OCI-LY3 (cell line): ENCODE results near the gene PRDM5.

Experiments
- H2AFZ ChIP-seq: fragments of 200-600, 300-600 bp; shearing (Covaris generic); 2 replicates; pipeline ENCODE4 v1.6.0; 2014; ENCODE audit warnings: antibody characterized with exemption, low read depth, low read length
- H3K27ac ChIP-seq: fragments of 200-600, 300-600 bp; sonication (generic); 2 replicates; pipeline ENCODE4 v1.5.1; 2014; ENCODE audit warnings: mild to moderate bottlenecking, low read length, moderate library complexity, mixed read lengths
- H3K27me3 ChIP-seq: fragments of 200-600, 300-600 bp; sonication (generic); 2 replicates; pipeline ENCODE4 v1.6.1; 2014; ENCODE audit warnings: low read depth, low read length, mixed read lengths
- H3K36me3 ChIP-seq: fragments of 200-600, 300-600 bp; sonication (generic); replicated peaks from 2 replicates; pipeline ENCODE3; 2014; ENCODE audit warnings: low read depth, low read length, mixed read lengths
- H3K4me1 ChIP-seq: fragments of 300-600, 200-600 bp; sonication (generic); 2 replicates; pipeline ENCODE4 v1.6.1; 2014; ENCODE audit warnings: low read length, mixed read lengths
- H3K4me2 ChIP-seq: fragments of 200-600, 300-600 bp; sonication (generic); 2 replicates; pipeline ENCODE4 v1.6.1; 2014; ENCODE audit warnings: low read length, mixed read lengths
- H3K4me3 ChIP-seq: fragments of 300-600, 200-600 bp; sonication (generic); 2 replicates; pipeline ENCODE4 v1.5.1; 2014; ENCODE audit warnings: antibody characterized with exemption, mild to moderate bottlenecking, low read length, moderate library complexity
- H3K79me2 ChIP-seq: fragments of 300-600, 200-600 bp; shearing (Covaris generic); 2 replicates; pipeline ENCODE4 v1.6.1; 2014; ENCODE audit warnings: mild to moderate bottlenecking, low read length, mixed read lengths
- H3K9ac ChIP-seq: fragments of 300-600, 200-600 bp; shearing (Covaris generic); 2 replicates; pipeline ENCODE4 v1.6.0; 2014; ENCODE audit warnings: mild to moderate bottlenecking, low read length, moderate library complexity
- H3K9me3 ChIP-seq: fragments of 200-600, 300-600 bp; shearing (Covaris generic); 2 replicates; pipeline ENCODE4 v1.6.1; 2014; ENCODE audit warnings: low read length, mixed read lengths; ENCODE audit not compliant: insufficient read depth
- H4K20me1 ChIP-seq: fragments of 200-600, 300-600 bp; sonication (generic); 2 replicates; pipeline ENCODE4 v1.6.1; 2016; ENCODE audit warnings: low read length, mixed read lengths; ENCODE audit not compliant: insufficient read depth
- CTCF ChIP-seq: fragments of 200-600, 300-600 bp; sonication (generic); IDR thresholded peaks from 2 replicates; pipeline ENCODE4 v1.5.1; 2014; ENCODE audit warnings: antibody characterized with exemption, low read length, low read depth
- EZH2phosphoT487 ChIP-seq: fragments of 200-600 bp; shearing (Covaris generic); IDR thresholded peaks from 2 replicates; pipeline ENCODE4 v1.6.1; 2018; ENCODE audit warnings: antibody characterized with exemption, mixed run types, low read depth

The PRDM5 gene

DNA sequence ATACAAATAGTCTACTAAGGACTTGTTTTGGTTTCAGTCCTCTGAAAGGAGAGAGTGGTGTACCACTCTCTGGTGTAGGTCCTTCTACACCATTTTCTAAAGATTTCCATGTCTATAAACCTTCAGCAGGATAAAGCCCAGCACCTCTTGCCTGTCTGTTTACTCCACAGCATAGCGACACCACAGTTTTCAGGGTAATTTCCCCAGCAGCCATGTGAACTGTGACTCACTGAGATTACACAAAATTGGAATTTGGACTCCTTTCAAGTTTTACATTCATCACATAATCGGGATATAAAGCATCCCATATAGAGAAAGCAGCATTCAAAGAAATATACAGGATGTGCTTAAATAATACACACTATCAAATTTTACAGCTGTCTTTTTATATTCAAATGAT lies 229.6 kb downstream of the PRDM5 start:
- Histone ChIP-seq H3K9me3 (no peaks in the 10 kb centered on the region), H3K4me1 (peaks cover 6% of the 10 kb centered on the region; the same call in 1 of the 2 replicates), H3K4me3 (no peak overlapping the region), H3K9ac (no peak overlapping the region), H3K79me2 (no peaks in the 10 kb centered on the region), H2AFZ (peak overlapping the region; percentile 78), H4K20me1 (no peaks in the 10 kb centered on the region), H3K36me3 (no peaks in the 10 kb centered on the region), H3K27me3 (no peaks in the 10 kb centered on the region), H3K27ac (no peak overlapping the region), H3K4me2 (peak overlapping the region; percentile 27)
- TF ChIP-seq EZH2phosphoT487 (no peak), CTCF (no peak)

DNA sequence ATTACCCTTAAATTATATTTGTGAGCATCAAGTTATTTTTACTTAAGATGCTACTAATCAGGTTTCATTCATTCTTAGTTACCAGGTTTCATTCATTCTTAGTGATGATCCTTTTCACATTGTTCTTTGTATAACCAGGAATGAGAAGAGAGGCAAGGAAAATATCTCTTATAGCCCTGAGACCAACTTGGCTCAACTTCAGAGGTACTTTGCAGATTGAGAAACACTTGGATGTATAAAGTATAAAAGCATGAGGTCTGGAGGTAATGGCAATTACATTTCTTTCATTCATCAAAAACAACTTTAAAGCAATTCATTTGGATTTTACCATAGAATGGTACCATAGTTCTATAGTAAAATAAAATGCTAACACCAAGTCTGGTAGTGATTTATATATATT lies 231.0 kb downstream of the PRDM5 start:
- no peak overlapping the region for H2AFZ ChIP-seq
- H3K9ac ChIP-seq = no peak overlapping the region
- TF ChIP-seq CTCF (no peak), EZH2phosphoT487 (no peak)
- no peaks in the 10 kb centered on the region for H3K36me3 ChIP-seq
- H3K79me2 ChIP-seq = no peaks in the 10 kb centered on the region
- H3K9me3 ChIP-seq = no peaks in the 10 kb centered on the region
- H3K4me1 ChIP-seq = peaks cover 6% of the 10 kb centered on the region; the same call in 1 of the 2 replicates
- H3K4me2 ChIP-seq = no peak overlapping the region
- H4K20me1 ChIP-seq = no peaks in the 10 kb centered on the region
- no peaks in the 10 kb centered on the region for H3K27me3 ChIP-seq
- H3K4me3 ChIP-seq = no peak overlapping the region
- no peak overlapping the region for H3K27ac ChIP-seq

DNA sequence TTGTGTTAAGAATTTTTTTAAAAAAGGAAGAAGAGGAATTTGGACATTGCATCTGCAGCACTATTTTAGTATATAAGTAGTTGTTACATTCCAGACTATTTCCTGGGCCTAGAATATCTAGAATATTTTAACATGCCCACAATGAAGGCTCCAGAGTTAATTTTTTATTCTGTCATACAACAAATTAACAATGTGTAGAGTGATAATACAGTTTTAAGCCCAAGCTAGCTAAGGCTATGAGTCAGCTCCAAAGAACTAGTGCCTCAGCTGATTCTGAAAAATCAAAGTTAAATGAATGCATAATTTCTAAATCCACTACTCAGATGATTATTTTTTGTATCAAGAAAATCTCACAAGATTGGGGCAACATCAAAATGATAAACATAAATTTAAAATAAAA lies 231.4 kb downstream of the PRDM5 start:
- H3K4me2 ChIP-seq = no peak overlapping the region
- H3K9me3 ChIP-seq = no peaks in the 10 kb centered on the region
- no peaks in the 10 kb centered on the region for H3K36me3 ChIP-seq
- H3K4me3 ChIP-seq = no peak overlapping the region
- no peaks in the 10 kb centered on the region for H3K79me2 ChIP-seq
- H4K20me1 ChIP-seq = no peaks in the 10 kb centered on the region
- H2AFZ ChIP-seq = no peak overlapping the region
- TF ChIP-seq EZH2phosphoT487 = no peak
- TF ChIP-seq CTCF = no peak
- H3K27me3 ChIP-seq = no peaks in the 10 kb centered on the region
- H3K4me1 ChIP-seq = peaks cover 6% of the 10 kb centered on the region; the same call in 1 of the 2 replicates
- no peak overlapping the region for H3K27ac ChIP-seq
- no peak overlapping the region for H3K9ac ChIP-seq

GRCh38 chr4:120688791-120689190 lies 233.7 kb downstream of the PRDM5 start:
- no peak overlapping the region for H3K9ac ChIP-seq
- H3K4me2 ChIP-seq = no peak overlapping the region
- H4K20me1 ChIP-seq = no peaks in the 10 kb centered on the region
- H2AFZ ChIP-seq = no peak overlapping the region
- H3K27me3 ChIP-seq = no peaks in the 10 kb centered on the region
- no peak overlapping the region for H3K4me3 ChIP-seq
- H3K4me1 ChIP-seq = peaks cover 6% of the 10 kb centered on the region; the same call in 1 of the 2 replicates
- no peaks in the 10 kb centered on the region for H3K36me3 ChIP-seq
- H3K27ac ChIP-seq = no peak overlapping the region
- H3K79me2 ChIP-seq = no peaks in the 10 kb centered on the region
- no peak for TF ChIP-seq CTCF
- TF ChIP-seq EZH2phosphoT487 = no peak
- H3K9me3 ChIP-seq = no peaks in the 10 kb centered on the region
